NCI-H446 (cell line): ENCODE results near the gene GOLGA8F.
"Not testable (repeated sequence)": the region's sequence is repeated elsewhere in the genome, so short reads cannot be mapped to it uniquely, and the experiment has no call there.

Source experiments
- DNase-seq, 2 experiments: peaks; one replicate each; lab custom pipeline; 2025; lab: John Stamatoyannopoulos, UW

Gene GOLGA8F, protein sequence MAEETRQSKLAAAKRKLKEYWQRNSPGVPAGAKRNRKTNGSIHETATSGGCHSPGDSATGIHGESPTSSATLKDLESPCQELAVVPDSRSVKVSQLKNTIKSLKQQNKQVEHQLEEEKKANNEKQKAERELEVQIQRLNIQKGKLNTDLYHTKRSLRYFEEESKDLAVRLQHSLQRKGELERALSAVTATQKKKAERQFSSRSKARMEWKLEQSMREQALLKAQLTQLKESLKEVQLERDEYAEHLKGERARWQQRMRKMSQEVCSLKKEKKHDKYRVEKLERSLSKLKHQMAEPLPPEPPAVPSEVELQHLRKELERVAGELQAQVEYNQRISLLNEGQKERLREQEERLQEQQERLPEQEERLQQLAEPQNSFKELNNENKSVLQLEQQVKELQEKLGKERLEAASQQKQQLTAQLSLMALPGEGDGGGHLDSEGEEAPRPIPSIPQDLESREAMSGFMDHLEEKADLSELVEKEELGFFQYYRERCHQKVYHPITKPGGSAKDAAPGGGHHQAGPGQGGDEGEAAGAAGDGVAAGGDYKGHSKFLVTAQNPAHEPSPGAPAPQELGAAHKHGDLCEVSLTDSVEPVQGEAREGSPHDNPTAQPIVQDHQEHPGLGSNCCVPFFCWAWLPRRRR

DNA sequence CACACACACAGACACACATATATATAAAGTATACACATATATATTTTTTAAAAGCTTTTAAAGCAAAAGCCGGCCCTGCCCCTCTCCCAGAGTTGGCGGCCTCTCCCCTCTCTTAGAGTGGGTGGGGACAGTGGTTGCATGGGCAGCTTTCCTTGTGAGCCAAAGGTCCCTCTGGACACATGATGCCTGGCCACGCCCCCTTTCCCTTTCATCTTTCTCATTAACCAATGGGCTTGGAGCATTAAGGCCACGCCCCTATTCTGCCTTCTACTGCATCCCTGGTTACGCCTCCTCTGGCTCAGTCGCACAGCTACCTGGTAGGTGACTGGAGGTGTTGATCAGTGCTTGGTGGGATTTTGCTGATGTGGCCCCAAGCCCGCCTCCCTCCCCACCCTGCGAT, at the start of gene GOLGA8F:
Gene GOLGA8F (plus strand): TSS at position 301 of the 400 bp plus-strand sequence. CDS start 98 bp downstream, at position 399.
- not testable (repeated sequence) for DNase-seq

DNA sequence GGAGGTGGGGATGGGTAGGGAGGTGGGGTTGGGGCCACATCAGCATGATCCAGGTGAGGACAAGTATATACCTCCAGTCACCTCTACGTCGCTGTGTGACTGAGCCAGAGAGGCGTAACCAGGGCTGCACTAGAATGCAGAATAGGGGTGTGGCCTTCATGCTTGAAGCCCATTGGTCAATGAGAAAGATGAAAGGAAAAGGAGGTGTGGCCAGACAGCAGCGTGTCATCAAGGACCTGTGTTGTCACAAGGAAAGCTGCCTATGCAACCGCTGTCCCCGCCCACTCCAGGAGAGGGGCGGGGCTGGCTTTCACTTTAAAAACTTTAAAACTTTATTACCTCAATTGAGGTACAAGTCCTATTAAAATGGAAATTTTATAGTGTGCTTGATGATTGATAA, 20.5 kb upstream of the GOLGA8F start, which contains the start of gene GOLGA6L24:
Gene GOLGA6L24 (minus strand): TSS at position 101 of the 400 bp plus-strand sequence. CDS start 61 bp downstream, at position 40.
- not testable (repeated sequence) for DNase-seq

DNA sequence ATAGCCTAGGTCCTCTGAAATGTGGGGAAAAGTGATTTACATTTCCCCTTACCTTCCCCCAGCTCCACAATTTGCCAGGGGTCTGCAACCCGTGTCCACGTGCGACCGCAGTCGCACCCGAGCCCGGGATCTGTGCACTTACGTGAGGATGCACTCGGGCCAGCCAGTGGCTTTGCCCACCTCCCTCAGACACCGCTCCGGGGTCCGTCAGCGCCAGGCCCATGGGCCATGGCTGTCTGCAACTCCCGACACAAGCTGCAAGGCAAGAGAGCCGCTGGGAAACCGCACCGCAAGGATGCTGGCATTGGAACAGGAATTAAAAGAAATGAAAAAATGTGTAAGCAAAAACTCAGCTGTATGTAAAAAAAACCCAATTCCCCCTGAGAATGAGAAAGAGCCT, 13.0 kb upstream of the GOLGA8F start:
- not testable (repeated sequence) for DNase-seq

DNA sequence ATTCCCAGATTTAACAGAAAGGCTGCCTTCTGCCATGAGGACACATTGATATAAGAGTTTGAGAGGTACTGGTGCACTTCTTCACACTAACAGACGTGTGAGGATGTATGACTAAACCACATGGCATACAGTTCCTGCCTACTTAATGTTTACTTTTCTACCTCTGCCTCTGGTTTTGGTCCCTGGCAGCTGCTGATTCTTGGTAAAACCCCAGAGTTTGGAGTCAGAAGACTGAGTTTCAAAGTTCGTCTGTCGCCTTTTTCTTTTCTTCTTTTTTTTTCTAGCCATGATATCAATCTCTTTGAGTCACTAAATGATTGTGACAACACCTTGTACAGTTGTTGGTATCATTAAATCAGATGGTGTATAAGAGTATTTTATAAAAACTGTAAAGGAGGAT, 1.6 kb downstream of the GOLGA8F start:
- not testable (repeated sequence) for DNase-seq

DNA sequence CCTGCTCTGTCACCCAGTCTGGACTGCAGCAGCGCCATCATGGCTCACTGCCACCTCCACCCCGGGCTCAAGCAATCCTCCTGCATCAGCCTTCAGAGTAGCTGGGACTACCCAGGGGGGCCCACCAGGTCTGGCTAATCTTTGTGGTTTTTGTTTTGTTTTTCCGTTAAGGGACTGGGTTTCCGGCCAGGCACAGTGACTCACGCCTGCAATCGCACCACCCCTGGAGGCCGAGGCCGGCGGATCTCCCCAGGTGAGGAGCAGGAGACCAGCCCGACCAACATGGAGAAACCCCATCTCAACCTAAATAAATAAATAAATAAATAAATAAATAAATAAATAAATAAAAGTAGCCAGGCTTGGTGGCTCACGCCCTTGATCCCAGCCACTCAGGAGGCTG, 17.6 kb downstream of the GOLGA8F start:
- DNase-seq: not testable (repeated sequence)

DNA sequence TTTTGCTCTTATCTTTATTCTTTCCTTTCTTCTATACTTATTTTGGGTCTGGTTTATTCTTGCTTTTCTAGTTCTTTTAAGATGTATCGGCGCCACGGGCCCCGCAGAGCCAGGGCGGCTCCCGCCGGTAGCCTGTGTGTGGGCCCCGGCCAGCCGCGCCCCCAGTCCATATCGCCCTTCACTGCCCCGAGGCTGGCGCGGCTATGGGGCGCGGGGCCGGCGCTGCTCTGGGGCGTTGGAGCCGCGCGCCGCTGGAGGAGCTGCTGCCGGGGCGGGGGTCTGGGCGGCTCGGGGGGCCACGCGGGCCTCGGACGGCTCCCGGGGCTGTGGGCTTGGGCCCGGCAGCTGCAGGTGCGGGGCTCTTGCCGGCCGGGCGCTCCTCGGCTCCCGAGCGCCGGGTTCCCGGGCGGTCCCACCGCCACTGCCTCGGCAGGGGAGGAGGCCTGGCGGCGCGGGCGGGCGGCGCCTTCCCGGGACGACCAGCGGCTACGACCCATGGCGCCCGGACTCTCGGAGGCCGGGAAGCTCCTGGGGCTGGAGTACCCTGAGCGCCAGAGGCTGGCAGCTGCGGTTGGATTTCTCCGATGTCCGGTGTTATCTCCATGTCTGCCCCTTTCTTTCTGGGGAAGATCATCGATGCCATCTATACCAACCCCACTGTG, 24.4 kb downstream of the GOLGA8F start:
- DNase-seq: not testable (repeated sequence)

DNA sequence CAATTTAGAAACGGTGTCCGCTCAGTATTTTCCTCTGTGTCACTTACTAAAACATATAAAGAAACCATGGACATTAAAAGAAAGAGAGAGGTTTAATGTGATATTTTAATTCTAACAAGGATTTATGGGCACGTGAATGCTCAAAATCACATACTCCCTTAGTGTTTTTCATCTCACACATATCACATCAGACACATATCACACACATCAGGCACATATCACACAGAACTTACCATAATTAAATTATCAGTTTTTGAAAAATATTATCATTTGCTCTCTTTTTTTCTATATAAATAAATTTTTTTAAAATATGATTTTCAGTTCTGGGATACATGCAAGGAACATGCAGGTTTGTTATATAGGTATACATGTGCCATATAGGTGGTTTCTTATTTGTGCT, 42.0 kb downstream of the GOLGA8F start:
- DNase-seq: not testable (repeated sequence)

DNA sequence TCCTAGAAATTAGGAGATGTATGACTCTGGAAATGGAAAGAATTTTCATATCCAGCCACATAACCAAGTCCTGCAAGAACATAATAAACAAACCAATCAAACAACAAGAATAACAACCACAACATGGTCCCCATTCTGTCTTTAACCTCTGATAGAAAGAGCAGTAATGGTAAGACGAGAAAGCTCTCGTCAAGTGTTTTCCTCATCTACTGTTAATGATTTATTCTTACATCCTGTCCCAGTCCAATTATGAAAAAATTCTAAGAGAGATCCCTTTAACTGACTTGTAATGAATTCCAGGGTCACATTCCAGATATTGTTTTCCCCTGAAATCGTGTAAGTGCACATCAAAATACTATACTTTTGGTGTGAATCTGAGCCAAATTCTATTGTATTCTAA, 57.1 kb downstream of the GOLGA8F start:
- DNase-seq: not testable (repeated sequence)
